Measurements from ENCODE around the gene ARL10.
A peak's percentile ranks its signal among the peaks of the same experiment; 100 is the strongest.
"Not testable (repeated sequence)": the region's sequence is repeated elsewhere in the genome, so short reads cannot be mapped to it uniquely, and the experiment has no call there.

Gene ARL10

GRCh38 chr5:176388444-176389134 is 23.3 kb downstream of the ARL10 start, which contains the start of the genes HIGD2A and NOP16:
Gene HIGD2A, plus strand, starts transcription at chr5:176388751. Its CDS starts 69 bp downstream, at chr5:176388820.
Gene NOP16, minus strand, starts transcription at chr5:176388598. Its CDS starts 59 bp downstream, at chr5:176388539.
- peak; percentile 97 for DNase-seq (ENCODE audit: low spot score)

- DNase-seq (ENCODE audit: low spot score), result peak; percentile 75
Observed at GRCh38 chr5:176389135-176390123, 24.1 kb downstream of the ARL10 start.

- DNase-seq (ENCODE audit: low spot score), result no peak
Observed at GRCh38 chr5:176391479-176391878, 26.2 kb downstream of the ARL10 start.

- DNase-seq (ENCODE audit: low spot score), result no peak
Observed at GRCh38 chr5:176391999-176392398, 26.7 kb downstream of the ARL10 start.

- DNase-seq (ENCODE audit: low spot score), result no peak
Observed at GRCh38 chr5:176392526-176392925, 27.2 kb downstream of the ARL10 start.

- no peak for DNase-seq (ENCODE audit: low spot score)
Observed at GRCh38 chr5:176394096-176394495, 28.8 kb downstream of the ARL10 start.

- no peak for DNase-seq (ENCODE audit: low spot score)
Observed at GRCh38 chr5:176394881-176395675, 29.8 kb downstream of the ARL10 start.

- DNase-seq (ENCODE audit: low spot score), result no peak
Observed at GRCh38 chr5:176396330-176396729, 31.0 kb downstream of the ARL10 start.

GRCh38 chr5:176397736-176398420 is 32.6 kb downstream of the ARL10 start:
- no peak for DNase-seq (ENCODE audit: low spot score)

- DNase-seq (ENCODE audit: low spot score), result no peak
Observed at GRCh38 chr5:176400382-176401156, 35.3 kb downstream of the ARL10 start.

GRCh38 chr5:176401281-176402205 is 36.3 kb downstream of the ARL10 start:
- no peak for DNase-seq (ENCODE audit: low spot score)

- peak; percentile 47 for DNase-seq (ENCODE audit: low spot score)
Observed at GRCh38 chr5:176405656-176406435, 40.6 kb downstream of the ARL10 start.

- DNase-seq (ENCODE audit: low spot score), result no peak
Observed at GRCh38 chr5:176406436-176407052, 41.3 kb downstream of the ARL10 start.

- DNase-seq (ENCODE audit: low spot score), result no peak
Observed at GRCh38 chr5:176407456-176408251, 42.4 kb downstream of the ARL10 start.

- not testable (repeated sequence) for DNase-seq (ENCODE audit: low spot score)
Observed at GRCh38 chr5:176408252-176408573, 42.9 kb downstream of the ARL10 start.

GRCh38 chr5:176408590-176408989 is 43.3 kb downstream of the ARL10 start:
- no peak for DNase-seq (ENCODE audit: low spot score)

- DNase-seq (ENCODE audit: low spot score), result no peak
Observed at GRCh38 chr5:176409765-176410164, 44.5 kb downstream of the ARL10 start.
